H1 (cell line): ENCODE results near the gene LIMK2. TPM values are rescaled to one million over a fixed set of nuclear protein-coding genes. Genes with fewer than 3 reads are reported as not detected.
"Not testable (repeated sequence)": the region's sequence is repeated elsewhere in the genome, so short reads cannot be mapped to it uniquely, and the experiment has no call there.

Source experiments
- CTCF ChIA-PET: fragments of 300-600 bp; sonication (Branson Sonifier 250); formaldehyde crosslinking; loops from one replicate; lab custom pipeline; 2021; ENCODE audit not compliant: partially characterized antibody; lab: Charles Lee
- POLR2A ChIA-PET: fragments of 300-600 bp; sonication (Branson Sonifier 250); formaldehyde crosslinking; loops from one replicate; lab custom pipeline; 2021; ENCODE audit warnings: inconsistent platforms; ENCODE audit not compliant: partially characterized antibody; lab: Charles Lee
- DNase-seq, 2 experiments: peaks; one replicate each; pipeline versions ENCODE4 v3.0.0 to v3.0.0-alpha.2; 2010 to 2022; ENCODE audit warnings: low spot score in 2 of 2, low read depth in 1 of 2, mixed read lengths in 1 of 2
- FAIRE-seq: peaks from 2 replicates; lab custom pipeline; 2011; peaks lifted over from hg19 to GRCh38; lab: Jason Lieb, UNC
- H2AFZ ChIP-seq: 2 replicates; pipeline ENCODE4 v1.8.1; 2012; ENCODE audit warnings: low read length, inconsistent platforms
- H2AK5ac ChIP-seq: 2 replicates; pipeline ENCODE4 v1.6.1; 2013; ENCODE audit warnings: low read depth, low read length
- H2BK120ac ChIP-seq: replicated peaks from 2 replicates; pipeline ENCODE3; 2013; ENCODE audit warnings: low read depth, low read length, inconsistent platforms
- H2BK12ac ChIP-seq: 2 replicates; pipeline ENCODE4 v1.6.1; 2013; ENCODE audit warnings: low read depth, low read length
- H2BK15ac ChIP-seq: 2 replicates; pipeline ENCODE4 v1.6.1; 2013; ENCODE audit warnings: low read length
- H2BK20ac ChIP-seq: 2 replicates; pipeline ENCODE4 v1.6.1; 2013; ENCODE audit warnings: low read length
- H2BK5ac ChIP-seq: 2 replicates; pipeline ENCODE4 v1.6.1; 2013; ENCODE audit warnings: low read depth, low read length
- H3K14ac ChIP-seq: 2 replicates; pipeline ENCODE4 v1.6.1; 2013; ENCODE audit warnings: inconsistent platforms; ENCODE audit not compliant: insufficient read length
- H3K18ac ChIP-seq: 2 replicates; pipeline ENCODE4 v1.6.1; 2013; ENCODE audit warnings: low read length; ENCODE audit errors: extremely low read depth
- H3K23ac ChIP-seq: 2 replicates; pipeline ENCODE4 v1.6.1; 2013; ENCODE audit warnings: inconsistent platforms; ENCODE audit not compliant: insufficient read length
- H3K23me2 ChIP-seq: 2 replicates; pipeline ENCODE4 v1.6.1; 2013; ENCODE audit warnings: low read depth, low read length
- H3K27ac ChIP-seq: 2 replicates; pipeline ENCODE4 v1.6.1; 2011; ENCODE audit warnings: low read depth, low read length, inconsistent platforms
- H3K27me3 ChIP-seq, 4 experiments: replicated peaks in 1 of 4; 1 replicate in 1 of 4; 2 replicates in 3 of 4; pipeline versions ENCODE4 v1.6.1 to v1.8.1; 2011 to 2013; ENCODE audit warnings: low read length in 3 of 4, mild to moderate bottlenecking in 3 of 4, inconsistent platforms in 2 of 4, mixed read lengths in 2 of 4, moderate library complexity in 1 of 4; ENCODE audit not compliant: control insufficient read depth in 3 of 4, insufficient read depth in 3 of 4; ENCODE audit errors: extremely low read depth in 1 of 4
- H3K36me3 ChIP-seq, 4 experiments: 2 replicates each; pipeline versions ENCODE4 v1.6.1 to v1.8.1; 2011 to 2013; ENCODE audit warnings: mild to moderate bottlenecking in 4 of 4, low read length in 3 of 4, moderate library complexity in 2 of 4, control low read depth in 1 of 4, inconsistent platforms in 1 of 4; ENCODE audit not compliant: insufficient read depth in 4 of 4, control insufficient read depth in 2 of 4
- H3K4ac ChIP-seq: replicated peaks from 2 replicates; pipeline ENCODE3; 2013; ENCODE audit warnings: low read length, low read depth, mixed read lengths, inconsistent platforms; ENCODE audit not compliant: insufficient read length
- H3K4me1 ChIP-seq, 4 experiments: replicated peaks in 1 of 4; 1 replicate in 1 of 4; 2 replicates in 3 of 4; pipeline versions ENCODE4 v1.6.1 to v1.8.1; 2011 to 2013; ENCODE audit warnings: low read length in 3 of 4, inconsistent platforms in 2 of 4, mixed read lengths in 1 of 4; ENCODE audit not compliant: insufficient read depth in 4 of 4, control insufficient read depth in 3 of 4
- H3K4me2 ChIP-seq, 2 experiments: 2 replicates each; pipeline versions ENCODE4 v1.6.1 to v1.8.1; 2011 to 2013; ENCODE audit warnings: low read depth in 2 of 2, low read length in 2 of 2, control low read depth in 1 of 2, inconsistent platforms in 1 of 2, mild to moderate bottlenecking in 1 of 2; ENCODE audit not compliant: insufficient read depth in 1 of 2
- H3K4me3 ChIP-seq, 4 experiments: fragments of 200-600, 300-600 bp in 1 of 4; sonication (generic), shearing (Covaris generic), sonication (Bioruptor Twin) in 1 of 4; 2 replicates each; pipeline versions ENCODE4 v1.5.1 to v1.8.1; 2011 to 2016; ENCODE audit warnings: low read length in 4 of 4, low read depth in 3 of 4, control low read depth in 2 of 4, inconsistent platforms in 2 of 4, mild to moderate bottlenecking in 2 of 4, mixed read lengths in 1 of 4, moderate library complexity in 1 of 4; ENCODE audit not compliant: insufficient read depth in 2 of 4; ENCODE audit errors: extremely low read depth in 1 of 4
- H3K56ac ChIP-seq: replicated peaks from 2 replicates; pipeline ENCODE3; 2013; ENCODE audit warnings: low read depth, mild to moderate bottlenecking, mixed read lengths, low read length, inconsistent platforms; ENCODE audit not compliant: insufficient read length
- H3K79me1 ChIP-seq: 2 replicates; pipeline ENCODE4 v1.6.1; 2013; ENCODE audit warnings: low read depth, low read length, control low read depth
- H3K79me2 ChIP-seq, 2 experiments: 2 replicates each; pipeline versions ENCODE4 v1.6.1 to v1.8.1; 2012 to 2013; ENCODE audit warnings: low read length in 2 of 2, mild to moderate bottlenecking in 2 of 2, inconsistent platforms in 1 of 2; ENCODE audit not compliant: insufficient read depth in 2 of 2, control insufficient read depth in 1 of 2
- H3K9ac ChIP-seq, 4 experiments: replicated peaks in 1 of 4; 1 replicate in 1 of 4; 2 replicates in 3 of 4; pipeline versions ENCODE4 v1.6.1 to v1.8.1; 2011 to 2013; ENCODE audit warnings: low read depth in 3 of 4, low read length in 3 of 4, control low read depth in 2 of 4, mild to moderate bottlenecking in 2 of 4, moderate library complexity in 2 of 4, inconsistent platforms in 1 of 4; ENCODE audit errors: extremely low read depth in 1 of 4
- H3K9me3 ChIP-seq, 2 experiments: 2 replicates each; pipeline versions ENCODE4 v1.6.1 to v1.8.1; 2012 to 2013; ENCODE audit warnings: mild to moderate bottlenecking in 2 of 2, moderate library complexity in 2 of 2, control low read depth in 1 of 2, inconsistent platforms in 1 of 2, low read depth in 1 of 2, low read length in 1 of 2, mixed read lengths in 1 of 2; ENCODE audit not compliant: insufficient read depth in 2 of 2
- H4K20me1 ChIP-seq, 2 experiments: replicated peaks in 1 of 2; 2 replicates each; pipeline versions ENCODE3 to v1.8.1; 2011 to 2013; ENCODE audit warnings: inconsistent platforms in 2 of 2, low read length in 2 of 2, mild to moderate bottlenecking in 1 of 2; ENCODE audit not compliant: insufficient read depth in 2 of 2, control insufficient read depth in 1 of 2
- H4K5ac ChIP-seq: 2 replicates; pipeline ENCODE4 v1.6.1; 2013; ENCODE audit warnings: low read length, low read depth, mixed read lengths, inconsistent platforms; ENCODE audit not compliant: insufficient read length
- H4K8ac ChIP-seq: 2 replicates; pipeline ENCODE4 v1.8.0; 2013; ENCODE audit warnings: mild to moderate bottlenecking, moderate library complexity, low read length, inconsistent platforms; ENCODE audit not compliant: insufficient read depth; ENCODE audit errors: extremely low read depth
- H4K91ac ChIP-seq: replicated peaks from 2 replicates; pipeline ENCODE3; 2013; ENCODE audit warnings: low read length, mixed read lengths, inconsistent platforms; ENCODE audit not compliant: insufficient read length
- WGBS, 2 experiments: shearing (Covaris generic) in 1 of 2; methylation state at CpG; one replicate each; pipeline versions ENCODE4 v1.1.6 to v1.1.7; 2013 to 2015; ENCODE audit warnings: low lambda C conversion rate in 2 of 2, mixed read lengths in 2 of 2, inconsistent platforms in 1 of 2, low coverage in 1 of 2, missing lambda C conversion rate in 1 of 2; ENCODE audit not compliant: insufficient replicate concordance in 2 of 2, insufficient coverage in 1 of 2, insufficient read length in 1 of 2; ENCODE audit errors: extremely low coverage in 1 of 2, missing lambda C conversion rate in 1 of 2; 5-methylcytosine and 5-hydroxymethylcytosine counted together
- polyA plus RNA-seq, 7 experiments: library from polyadenylated mRNA; depleted of rRNA in 3 of 7; stranded (reverse) in 5 of 7; unstranded in 2 of 7; fragments of >200 nt in 5 of 7; fragments of 200-250 nt in 2 of 7; gene quantifications; 1 replicate in 5 of 7; 2 replicates in 1 of 7; 4 replicates in 1 of 7; pipeline versions ENCODE4 v1.2.1 to v1.2.3, GENCODE V29; 2011 to 2013; ENCODE audit warnings: missing spikeins in 2 of 7, mixed read lengths in 2 of 7
- total RNA-seq: library from RNA; stranded (reverse); fragmentation: NEBNext Ultra II Directional; extraction: Animal tissue kit (Norgen Biotek cat#: 25700); gene quantifications from 2 replicates; pipeline ENCODE4 v1.2.1, GENCODE V29; 2021

LIMK2 gene
- total and polyA plus RNA-seq, 2 of the 8 experiments (the other 6 are each of a cell fraction or from before 2014, with no cell fraction given) = 13.2 to 37.6 TPM

GRCh38 chr22:31206460-31206859 lies 5.6 kb upstream of the LIMK2 start:
- WGBS, 2 experiments = 88% methylated on average over 3 of the region's 3 CpGs; no CpG with 5 or more reads in 1 of the 2 experiments
- H2BK120ac ChIP-seq, H3K4me3 ChIP-seq, H4K8ac ChIP-seq, H3K14ac ChIP-seq, H2AK5ac ChIP-seq, H2BK5ac ChIP-seq, H2AFZ ChIP-seq, H3K4ac ChIP-seq, FAIRE-seq, H3K27ac ChIP-seq, H3K9ac ChIP-seq, H3K4me2 ChIP-seq, H3K79me1 ChIP-seq, H4K91ac ChIP-seq, H3K23me2 ChIP-seq, H3K4me1 ChIP-seq, H4K20me1 ChIP-seq, H2BK12ac ChIP-seq, H3K56ac ChIP-seq, H3K79me2 ChIP-seq, H3K27me3 ChIP-seq, DNase-seq, H3K18ac ChIP-seq, H4K5ac ChIP-seq, H2BK15ac ChIP-seq, H3K36me3 ChIP-seq, H3K9me3 ChIP-seq, H3K23ac ChIP-seq, H2BK20ac ChIP-seq: not testable (repeated sequence)
- ChIA-PET POLR2A (interaction anchor here (1.2 to 1.5 kb wide), 3 partner anchors 14 to 238 kb away, joined by 3 to 4 read pairs (median 3); partner anchors contain the start of genes MORC2, PATZ1 and TUG1), CTCF (interaction anchor here (1.1 kb wide), 1 partner anchor 9 kb away, joined by 3 read pairs; no protein-coding TSS in a partner anchor)
